ENCODE measurements around the gene SQSTM1. TPM values are rescaled to one million over a fixed set of nuclear protein-coding genes. Genes with fewer than 3 reads are reported as not detected.
A peak's percentile ranks its signal among the peaks of the same experiment; 100 is the strongest.
"Not testable (repeated sequence)": the region's sequence is repeated elsewhere in the genome, so short reads cannot be mapped to it uniquely, and the experiment has no call there.

SQSTM1 gene
- polyA plus RNA-seq, 1 of the 3 experiments (the other 2 are of a cell fraction) = 181 TPM

- Histone ChIP-seq H3K9me3 (no peaks in the 10 kb centered on the region), H3K27ac (ENCODE audit: low read depth in 2 of 2, low read length in 1 of 2) (no peak overlapping the region; a peak in 1 of 4 replicates), H3F3A (replicated peaks; ENCODE audit: insufficient read depth) (no peaks in the 10 kb centered on the region), H3K4me1 (ENCODE audit: control insufficient read depth in 1 of 2, insufficient read depth in 2 of 2, low read depth in 1 of 2, low read length in 1 of 2) (no peaks in the 10 kb centered on the region), H4K20me1 (ENCODE audit: insufficient read depth) (no peaks in the 10 kb centered on the region), H3K36me3 (replicated peaks in 1 of 2; ENCODE audit: control insufficient read depth in 1 of 2, insufficient read depth in 2 of 2, low read length in 1 of 2) (peaks cover 2 to 77% of the 10 kb centered on the region in 2 experiments), H3K9me2 (no peaks in the 10 kb centered on the region), H3K9ac (no peak overlapping the region), H2AFZ (ENCODE audit: low read depth) (no peak overlapping the region), H3K79me2 (ENCODE audit: insufficient read depth) (no peaks in the 10 kb centered on the region), H3K4me2 (no peak overlapping the region), H3K4me3 (ENCODE audit: low read depth in 2 of 2, low read length in 1 of 2) (no peak overlapping the region), H3K27me3 (ENCODE audit: insufficient read depth) (no peaks in the 10 kb centered on the region)
- CTCF ChIA-PET = interaction anchor here (0.9 to 1.6 kb wide), 7 partner anchors 9 to 107 kb away, joined by 3 to 6 read pairs (median 4); no protein-coding TSS in a partner anchor
- TF ChIP-seq GABPA (IDR thresholded peaks at IDR 0.05; ENCODE audit: low read depth) = no peak
- peak; percentile 56 for TF ChIP-seq RAD21 (IDR thresholded peaks at IDR 0.05; ENCODE audit: low read length)
- no peak for TF ChIP-seq FOSL2 (IDR thresholded peaks at IDR 0.05; ENCODE audit: borderline replicate concordance, low read depth)
- peak; percentile 39 for TF ChIP-seq CTCF (IDR thresholded peaks at IDR 0.05)
- 85% methylated on average over 7 of the region's 17 CpGs for WGBS (ENCODE audit: low lambda C conversion rate)
- peak; percentile 87 for DNase-seq
- POLR2A ChIA-PET = no interaction called here
These were observed 49.7 kb downstream of the SQSTM1 start for GRCh38 chr5:179870403-179870903.

- Histone ChIP-seq H3K9ac (no peak overlapping the region), H3K27me3 (ENCODE audit: insufficient read depth) (no peaks in the 10 kb centered on the region), H3K4me2 (no peak overlapping the region), H3K4me1 (ENCODE audit: control insufficient read depth in 1 of 2, insufficient read depth in 2 of 2, low read depth in 1 of 2, low read length in 1 of 2) (no peaks in the 10 kb centered on the region), H3K27ac (ENCODE audit: low read depth in 2 of 2, low read length in 1 of 2) (no peak overlapping the region; a peak in 1 of 4 replicates), H3K9me2 (no peaks in the 10 kb centered on the region), H3K4me3 (ENCODE audit: low read depth in 2 of 2, low read length in 1 of 2) (no peak overlapping the region), H4K20me1 (ENCODE audit: insufficient read depth) (no peaks in the 10 kb centered on the region), H2AFZ (ENCODE audit: low read depth) (no peak overlapping the region), H3F3A (replicated peaks; ENCODE audit: insufficient read depth) (no peaks in the 10 kb centered on the region), H3K9me3 (no peaks in the 10 kb centered on the region), H3K79me2 (ENCODE audit: insufficient read depth) (no peaks in the 10 kb centered on the region), H3K36me3 (replicated peaks in 1 of 2; ENCODE audit: control insufficient read depth in 1 of 2, insufficient read depth in 2 of 2, low read length in 1 of 2) (peaks cover 5 to 79% of the 10 kb centered on the region in 2 experiments)
- WGBS (ENCODE audit: low lambda C conversion rate) = 90% methylated on average over 3 of the region's 3 CpGs
- ChIA-PET POLR2A (no interaction called here), CTCF (interaction anchor here (0.9 to 1.6 kb wide), 7 partner anchors 9 to 107 kb away, joined by 3 to 6 read pairs (median 4); no protein-coding TSS in a partner anchor)
- DNase-seq = no peak
- no peak for TF ChIP-seq FOXJ3 (CRISPR knock-in tag; IDR thresholded peaks at IDR 0.05)
- no peak for TF ChIP-seq PBX3 (IDR thresholded peaks at IDR 0.05)
- TF ChIP-seq RCOR1 (IDR thresholded peaks at IDR 0.05; ENCODE audit: low read length) = no peak
- TF ChIP-seq NRF1 (IDR thresholded peaks at IDR 0.05; ENCODE audit: low read depth, low read length) = no peak
These were observed 50.2 kb downstream of the SQSTM1 start for GRCh38 chr5:179870952-179871351.

- H3K9me3 ChIP-seq; H3K79me2 ChIP-seq (ENCODE audit: insufficient read depth); H3K27me3 ChIP-seq (ENCODE audit: insufficient read depth); H3K4me2 ChIP-seq; H4K20me1 ChIP-seq (ENCODE audit: insufficient read depth); H3K27ac ChIP-seq (ENCODE audit: low read depth in 2 of 2, low read length in 1 of 2); POLR2A ChIA-PET; H3F3A ChIP-seq (replicated peaks; ENCODE audit: insufficient read depth); H3K9ac ChIP-seq; H3K9me2 ChIP-seq; H3K4me3 ChIP-seq (ENCODE audit: low read depth in 2 of 2, low read length in 1 of 2); H2AFZ ChIP-seq (ENCODE audit: low read depth); H3K4me1 ChIP-seq (ENCODE audit: control insufficient read depth in 1 of 2, insufficient read depth in 2 of 2, low read depth in 1 of 2, low read length in 1 of 2): not testable (repeated sequence)
- peak; percentile 14 for DNase-seq
- WGBS (ENCODE audit: low lambda C conversion rate) = 83% methylated on average over 3 of the region's 14 CpGs
- peaks cover 7 to 79% of the 10 kb centered on the region in 2 experiments for H3K36me3 ChIP-seq (replicated peaks in 1 of 2; ENCODE audit: control insufficient read depth in 1 of 2, insufficient read depth in 2 of 2, low read length in 1 of 2)
- CTCF ChIA-PET = interaction anchor here (0.9 to 1.6 kb wide), 4 partner anchors 10 to 84 kb away, joined by 3 to 6 read pairs (median 4); no protein-coding TSS in a partner anchor
These were observed 50.8 kb downstream of the SQSTM1 start for GRCh38 chr5:179871533-179871932.

All from SK-N-SH (cell line).